C4-2B (cell line): ENCODE results near the gene SHISA6.

Source experiments
- CTCF ChIP-seq: fragments of 450-650 bp; conservative IDR thresholded peaks from 2 replicates; pipeline ENCODE4 v1.5.1; 2017; ENCODE audit warnings: mild to moderate bottlenecking
- ZFX ChIP-seq: fragments of 450-650 bp; IDR thresholded peaks from 2 replicates; pipeline ENCODE4 v1.6.1; 2017

- TF ChIP-seq CTCF = no peak
- no peak for TF ChIP-seq ZFX
Observed at GRCh38 chr17:11486868-11487310, 245.9 kb downstream of the SHISA6 start.
